Measurements from ENCODE around the gene PCBP2.
"Not testable (repeated sequence)": the region's sequence is repeated elsewhere in the genome, so short reads cannot be mapped to it uniquely, and the experiment has no call there.

PCBP2 gene

DNA sequence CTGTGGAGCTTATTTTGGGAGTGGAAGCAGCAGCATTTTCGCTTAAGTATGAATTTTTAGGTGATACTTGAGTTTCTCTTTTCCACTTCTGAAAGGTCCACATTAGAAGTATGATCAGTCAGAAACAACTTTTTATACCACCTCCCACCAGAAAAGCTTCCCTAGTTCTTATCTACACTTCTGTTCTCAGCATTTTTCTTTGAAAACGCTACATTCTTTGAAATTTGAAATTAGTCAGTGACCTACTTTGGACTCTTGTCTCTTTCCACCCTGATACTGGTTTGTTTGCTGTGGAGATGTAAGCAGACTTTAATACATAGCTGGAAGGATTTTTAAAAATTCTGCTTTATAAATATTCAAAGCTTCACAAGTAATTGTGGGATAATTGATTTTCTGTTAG, 22.2 kb downstream of the PCBP2 start:
- no peak for DNase-seq

DNA sequence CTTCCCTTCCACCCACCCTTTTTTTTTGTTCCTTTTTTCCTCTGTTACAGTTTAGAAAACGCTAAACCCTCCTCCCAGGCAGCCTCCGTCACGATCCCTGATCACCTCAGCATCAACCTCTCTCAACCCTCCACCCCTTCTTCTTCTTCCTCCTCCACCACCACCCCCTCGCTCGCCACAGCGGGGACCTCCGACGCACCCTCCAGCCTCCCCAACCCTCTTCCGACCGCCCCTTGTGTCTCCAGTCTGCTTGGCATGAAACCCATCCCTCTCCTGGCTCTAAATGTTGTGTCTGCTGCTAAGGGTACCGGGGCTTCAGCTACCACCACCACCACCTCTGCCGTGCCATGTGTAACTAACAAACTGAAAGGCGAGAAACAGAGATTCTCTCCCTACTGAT, 22.9 kb downstream of the PCBP2 start:
- no peak for DNase-seq

DNA sequence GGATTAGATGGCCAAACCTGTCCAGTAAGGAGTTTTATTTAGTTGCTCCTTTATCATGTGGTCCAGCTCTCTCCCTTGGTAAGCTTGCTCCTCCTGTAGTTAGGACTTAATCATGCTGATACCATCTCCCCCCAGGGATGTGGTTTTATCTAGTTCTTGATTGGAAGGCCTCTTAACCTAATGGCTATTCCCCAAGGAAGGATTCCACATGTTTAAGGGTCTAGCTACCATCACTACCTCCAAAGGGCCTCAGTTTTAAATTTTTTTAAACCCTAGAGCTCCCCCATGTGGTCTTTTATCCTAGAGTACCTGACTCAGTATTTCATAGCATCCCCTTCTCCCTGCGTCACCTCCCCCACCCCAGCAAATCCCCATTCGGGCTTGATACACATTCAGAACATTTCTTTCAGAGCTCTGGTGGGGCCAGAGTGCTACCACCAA, 24.9 kb downstream of the PCBP2 start:
- peak in 1 of 2 experiments; percentile 24 for DNase-seq

DNA sequence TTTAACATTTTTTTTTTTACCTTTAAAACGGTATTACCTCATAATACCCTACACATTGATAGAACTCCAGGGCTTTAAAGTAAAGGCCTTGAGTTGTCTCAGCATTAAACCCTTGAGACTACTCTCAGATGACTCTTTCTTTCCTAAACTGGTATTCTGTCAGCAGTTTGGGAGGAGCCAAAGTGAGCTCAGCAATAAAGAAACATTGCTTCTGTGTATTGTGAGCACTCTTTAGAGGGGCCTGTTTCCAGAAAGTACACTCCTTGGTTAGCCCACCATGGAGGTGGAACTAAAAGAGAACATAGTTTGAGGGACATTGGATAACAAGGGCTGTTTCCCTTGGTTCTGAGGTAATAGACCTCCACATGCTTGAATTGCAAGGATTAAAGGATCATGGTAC, 27.0 kb downstream of the PCBP2 start:
- no peak for DNase-seq

DNA sequence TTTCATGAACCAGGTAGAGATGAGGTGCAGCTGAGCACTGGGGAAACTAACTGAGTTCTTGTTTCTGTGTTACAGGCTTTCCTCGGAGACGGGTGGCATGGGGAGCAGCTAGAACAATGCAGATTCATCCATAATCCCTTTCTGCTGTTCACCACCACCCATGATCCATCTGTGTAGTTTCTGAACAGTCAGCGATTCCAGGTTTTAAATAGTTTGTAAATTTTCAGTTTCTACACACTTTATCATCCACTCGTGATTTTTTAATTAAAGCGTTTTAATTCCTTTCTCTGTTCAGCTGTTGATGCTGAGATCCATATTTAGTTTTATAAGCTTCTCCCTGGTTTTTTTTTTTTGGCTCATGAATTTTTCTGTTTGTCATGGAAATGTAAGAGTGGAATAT, 27.4 kb downstream of the PCBP2 start:
- no peak for DNase-seq

DNA sequence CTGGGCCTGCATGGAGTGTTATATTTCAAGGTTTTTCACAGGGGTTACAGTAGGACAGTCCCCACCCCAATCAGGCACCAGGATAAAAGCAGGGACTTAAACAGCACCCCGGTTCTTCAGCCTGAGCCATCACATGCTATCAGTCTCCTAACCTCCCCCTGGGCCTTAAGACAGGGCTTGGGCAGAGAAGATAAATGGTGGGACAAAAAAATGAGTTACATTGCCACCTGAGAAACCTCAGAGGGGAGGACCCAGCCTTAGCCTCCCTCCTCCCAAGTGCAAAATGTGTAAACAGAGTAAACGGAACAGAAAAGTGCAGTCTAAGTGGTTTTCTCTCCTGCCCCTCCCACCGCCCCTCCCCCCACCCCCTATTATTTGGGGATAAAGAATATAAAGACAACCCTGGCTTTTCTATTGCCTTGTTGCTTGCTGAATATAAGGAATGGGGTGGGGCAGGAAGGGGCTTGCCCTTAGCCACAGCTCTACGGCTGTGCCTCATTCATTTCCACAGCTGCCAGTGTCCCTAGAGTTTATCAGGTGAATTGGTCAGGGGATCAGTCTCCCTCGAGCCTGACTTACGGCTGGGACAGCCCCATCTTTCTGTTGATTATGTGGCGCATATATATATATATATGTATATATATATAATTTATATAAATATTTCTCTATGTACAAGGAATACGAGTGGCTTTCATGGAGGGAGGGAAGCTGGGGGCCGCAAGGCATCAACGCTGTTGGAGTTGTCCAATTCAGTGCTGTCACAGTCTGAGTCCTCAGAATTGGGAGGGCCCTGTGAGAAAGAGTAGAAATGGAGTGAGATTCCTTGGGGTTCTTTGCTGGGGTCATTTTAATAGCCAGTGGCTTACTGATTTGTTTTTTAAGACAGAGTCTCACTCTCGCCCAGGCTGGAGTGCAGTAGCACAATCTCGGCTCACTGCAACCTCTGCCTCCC, 28.9 kb downstream of the PCBP2 start:
- no peak for DNase-seq

DNA sequence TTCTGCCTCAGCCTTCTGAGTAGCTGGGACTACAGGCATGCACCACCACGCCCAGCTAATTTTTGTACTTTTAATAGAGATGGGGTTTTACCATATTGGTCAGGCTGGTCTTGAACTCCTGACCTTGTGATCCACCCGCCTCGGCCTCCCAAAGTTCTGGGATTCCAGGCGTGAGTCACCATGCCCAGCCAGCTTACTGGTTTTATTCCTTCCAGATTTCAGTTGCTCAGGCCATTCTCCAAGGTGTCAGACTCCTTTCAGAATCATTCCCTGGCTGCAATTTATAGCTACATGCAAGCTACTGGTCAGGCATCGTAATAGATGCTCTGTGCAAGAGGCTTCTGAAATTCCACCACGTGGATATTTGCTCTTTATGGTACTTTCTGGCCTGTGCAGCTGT, 29.6 kb downstream of the PCBP2 start:
- not testable (repeated sequence) for DNase-seq

DNA sequence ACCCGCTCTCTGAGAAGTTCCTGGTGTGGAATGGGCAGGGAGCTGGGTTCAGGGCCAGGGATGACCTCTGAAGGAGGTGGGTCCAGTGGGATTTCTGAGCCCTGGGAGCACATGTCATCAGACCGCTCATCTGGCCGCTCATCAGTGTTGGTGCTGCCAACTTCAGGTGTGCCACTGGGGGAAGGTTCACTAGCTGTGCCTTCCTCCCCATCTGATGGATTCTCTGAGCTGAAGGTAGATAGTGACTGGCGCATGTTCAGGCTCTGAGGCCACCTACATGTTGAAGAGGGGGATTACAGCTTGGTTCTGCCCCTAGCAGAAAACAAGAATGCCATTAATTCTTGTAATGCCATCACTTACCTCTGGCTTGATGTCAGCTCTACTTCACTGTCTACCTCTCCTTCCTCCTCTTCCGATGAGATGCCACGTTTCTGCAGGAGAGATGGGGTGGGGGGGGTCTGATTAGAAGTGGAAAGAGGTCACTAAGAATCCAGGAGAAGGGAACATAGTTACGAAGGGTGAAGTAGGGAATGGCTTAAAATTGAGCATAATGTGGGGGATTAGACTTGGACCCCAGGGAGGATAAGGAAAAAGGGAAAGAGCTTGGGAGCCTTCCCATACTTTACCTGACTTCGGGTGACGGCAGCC, 30.2 kb downstream of the PCBP2 start:
- peak; percentile 57 for DNase-seq

DNA sequence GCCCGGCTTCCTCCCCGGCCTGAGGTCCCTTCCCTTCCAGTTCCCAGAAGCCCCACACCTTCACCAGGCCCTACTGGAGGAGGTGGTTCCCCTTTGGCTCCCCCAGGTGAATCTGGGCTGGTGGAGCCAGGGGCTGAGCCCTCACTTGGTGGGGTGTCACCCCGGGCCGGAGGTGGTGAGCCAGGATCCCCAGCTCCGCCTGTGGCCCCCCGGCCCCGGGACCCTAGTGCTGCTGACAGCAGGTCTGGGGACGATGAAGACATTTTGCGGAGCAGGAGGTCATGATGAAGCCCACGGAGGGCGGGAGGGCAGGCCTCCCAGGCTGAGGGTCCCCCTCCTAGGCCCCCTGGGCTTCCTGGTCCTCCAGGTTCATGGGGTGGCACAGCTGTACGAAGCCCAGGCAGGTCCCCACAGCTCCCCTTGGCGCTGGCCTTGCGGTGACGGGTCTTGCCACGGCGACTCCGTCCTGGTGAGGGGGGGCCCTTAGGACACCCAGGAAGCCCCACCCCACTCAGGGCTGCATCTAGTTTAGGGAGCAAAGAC, 30.8 kb downstream of the PCBP2 start:
- peak; percentile 63 to 65 for DNase-seq

DNA sequence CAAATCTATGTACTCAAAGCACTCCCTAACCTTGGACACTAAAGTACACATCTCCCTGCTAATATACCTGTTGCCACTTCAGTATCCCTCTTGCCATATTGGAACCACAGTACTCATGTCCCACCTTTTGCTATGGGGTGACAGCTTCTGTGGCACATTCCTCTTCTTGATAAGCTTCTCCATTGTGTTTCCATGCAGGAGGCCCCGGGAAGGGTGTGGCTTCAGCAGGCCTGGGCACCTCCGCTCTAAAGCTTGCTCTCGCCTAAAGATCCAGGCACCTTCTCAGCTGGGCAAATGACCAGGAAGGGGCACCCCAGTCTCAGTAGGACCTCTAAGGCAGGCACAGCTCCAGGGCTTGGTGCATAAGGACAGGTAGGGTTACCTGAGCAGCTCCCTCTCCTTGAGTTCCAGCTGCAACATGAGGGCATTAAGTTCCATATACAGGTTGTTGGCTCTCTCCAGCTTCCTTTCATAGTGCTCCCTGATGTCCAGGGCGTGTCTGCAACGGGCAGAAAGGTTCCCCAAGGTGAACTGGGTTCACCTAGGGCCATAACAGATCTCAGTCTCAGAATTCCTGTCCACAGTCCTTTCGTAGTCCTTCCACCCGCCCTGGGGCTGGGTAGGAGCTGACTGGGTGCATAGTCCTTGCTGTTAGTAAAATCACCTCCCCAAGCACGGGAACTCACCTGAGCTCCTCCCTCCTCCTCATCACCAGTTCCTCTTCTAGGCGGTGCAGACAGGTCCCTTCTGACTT, 31.5 kb downstream of the PCBP2 start:
- peak; percentile 66 to 69 for DNase-seq

DNA sequence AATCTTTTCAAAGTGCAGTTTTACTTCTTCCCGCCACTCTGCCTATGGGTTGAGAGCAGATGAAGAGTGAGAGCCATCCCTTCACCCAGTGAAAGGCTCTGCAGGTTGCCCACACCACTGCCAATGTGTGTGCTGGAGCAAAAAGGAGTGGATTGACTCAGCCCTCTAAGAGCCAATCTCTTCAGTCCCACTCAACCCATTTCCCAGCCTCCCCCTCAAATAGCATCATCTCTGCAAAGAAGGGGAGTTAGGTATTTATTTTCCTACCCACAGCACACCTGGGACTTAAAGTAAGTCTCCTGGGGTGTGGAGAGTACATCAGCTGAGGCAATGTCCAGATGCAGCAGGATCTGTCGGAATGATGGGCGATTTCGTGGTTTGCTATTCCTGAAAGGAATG, 32.1 kb downstream of the PCBP2 start:
- no peak for DNase-seq

DNA sequence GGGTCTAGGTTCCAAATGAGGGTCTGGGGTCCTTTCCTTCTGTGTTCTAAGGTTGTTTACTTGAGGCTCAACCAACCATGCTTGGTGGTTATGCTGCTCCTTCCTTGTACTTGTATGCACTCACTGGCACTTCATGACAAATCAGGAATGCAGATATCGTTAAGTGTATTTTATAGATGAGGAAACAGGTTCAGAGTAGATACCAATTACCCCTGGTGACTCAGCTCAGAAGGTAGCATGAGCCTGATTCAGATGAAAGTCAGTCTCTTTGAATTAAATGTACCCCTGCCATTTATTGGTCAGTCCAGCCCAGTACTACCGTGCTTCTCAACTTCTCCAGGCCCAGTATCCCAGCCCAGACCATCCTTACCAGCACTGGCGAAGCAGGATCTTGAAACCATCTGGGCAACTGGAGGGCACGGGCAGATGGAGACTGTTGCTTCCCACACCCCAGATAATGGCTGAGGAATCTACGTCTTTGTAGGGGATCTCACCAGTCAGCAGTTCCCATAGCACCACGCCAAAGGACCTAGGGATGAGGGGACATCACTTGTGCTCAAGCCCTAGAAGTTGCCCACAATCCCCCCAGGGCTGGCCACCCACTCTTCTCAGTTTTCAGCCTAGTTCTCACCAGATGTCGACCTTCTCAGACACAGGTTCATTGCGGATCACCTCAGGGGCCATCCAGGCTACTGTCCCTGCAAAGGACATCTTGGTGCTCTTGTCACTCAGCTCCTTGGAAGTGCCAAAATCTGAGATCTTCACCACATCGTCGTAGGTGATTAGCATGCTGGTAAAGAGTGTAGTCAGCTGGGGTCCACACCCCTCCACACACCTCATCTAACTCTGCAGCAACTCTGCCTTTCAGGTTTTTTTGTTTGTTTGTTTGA, 33.0 kb downstream of the PCBP2 start:
- no peak for DNase-seq

DNA sequence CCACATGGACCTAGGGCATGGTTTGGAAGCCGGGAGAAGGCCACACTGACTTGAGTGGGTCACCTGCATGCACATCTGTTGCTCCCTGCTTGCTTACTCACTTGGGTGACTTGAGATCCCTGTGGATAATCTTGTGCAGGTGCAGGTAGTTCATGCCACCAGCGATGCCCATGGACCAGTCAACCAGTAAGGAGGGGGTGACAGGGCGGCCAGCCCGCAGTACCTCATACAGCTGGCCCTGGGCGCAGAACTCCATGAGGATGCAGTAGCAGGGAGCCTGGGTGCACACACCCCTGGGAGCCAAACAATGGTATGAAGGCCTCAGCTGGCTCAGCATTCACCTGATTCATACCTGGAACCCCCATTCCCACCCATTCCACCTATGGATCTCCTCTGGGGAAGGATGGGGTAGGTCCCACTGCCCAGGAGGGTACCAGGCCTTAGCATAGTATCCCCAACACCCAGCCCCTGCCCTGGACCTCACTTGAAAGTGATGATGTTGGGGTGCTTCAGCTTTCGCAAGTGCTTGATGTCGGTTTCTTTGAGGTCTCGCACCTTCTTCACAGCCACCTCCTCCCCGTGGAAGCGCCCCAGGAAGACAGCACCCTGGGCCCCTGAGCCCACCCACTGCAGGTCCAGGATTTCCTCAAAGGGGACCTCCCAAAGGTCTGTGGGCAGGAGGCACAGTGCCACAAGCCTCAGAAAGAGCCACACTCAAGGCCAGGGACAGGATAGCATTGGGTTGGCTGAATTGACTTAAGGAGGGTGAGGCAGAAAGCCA, 34.2 kb downstream of the PCBP2 start:
- no peak for DNase-seq

DNA sequence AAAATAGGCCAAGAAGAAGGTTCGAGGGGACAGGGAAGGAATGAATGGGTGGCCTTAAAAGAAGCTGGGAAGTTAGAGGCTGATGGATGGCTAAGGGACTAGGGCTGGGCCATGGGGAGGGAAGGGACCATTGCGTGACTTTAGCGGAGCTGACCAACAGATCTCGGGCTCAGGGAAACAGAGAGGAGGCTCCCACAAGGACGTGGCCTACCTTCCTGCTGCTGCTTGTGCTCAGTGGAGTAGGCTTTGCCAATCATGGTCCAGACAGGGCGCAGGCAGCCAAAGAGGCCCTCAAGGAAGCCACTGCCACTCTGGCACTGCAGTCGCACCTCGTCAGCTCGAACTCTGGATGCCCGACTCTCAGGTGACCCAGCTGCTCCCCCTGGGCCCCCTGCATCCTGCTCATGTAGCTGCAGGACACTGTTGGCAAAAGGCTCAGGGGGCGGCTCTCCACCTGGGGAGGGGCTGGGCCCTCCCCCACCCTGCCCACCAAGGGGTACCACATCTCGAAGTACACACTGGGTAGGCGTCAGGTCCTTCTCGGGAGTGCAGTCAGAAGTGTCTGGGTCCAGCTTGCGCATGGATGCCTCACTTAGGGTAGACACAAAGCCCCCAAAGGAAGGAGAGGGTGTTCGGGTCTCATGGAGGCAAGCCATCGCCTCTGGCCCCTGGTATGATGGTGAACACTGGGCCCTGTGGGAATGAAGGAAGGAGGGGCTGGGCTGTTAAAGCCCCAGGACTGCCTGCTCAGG, 35.0 kb downstream of the PCBP2 start:
- DNase-seq = no peak

DNA sequence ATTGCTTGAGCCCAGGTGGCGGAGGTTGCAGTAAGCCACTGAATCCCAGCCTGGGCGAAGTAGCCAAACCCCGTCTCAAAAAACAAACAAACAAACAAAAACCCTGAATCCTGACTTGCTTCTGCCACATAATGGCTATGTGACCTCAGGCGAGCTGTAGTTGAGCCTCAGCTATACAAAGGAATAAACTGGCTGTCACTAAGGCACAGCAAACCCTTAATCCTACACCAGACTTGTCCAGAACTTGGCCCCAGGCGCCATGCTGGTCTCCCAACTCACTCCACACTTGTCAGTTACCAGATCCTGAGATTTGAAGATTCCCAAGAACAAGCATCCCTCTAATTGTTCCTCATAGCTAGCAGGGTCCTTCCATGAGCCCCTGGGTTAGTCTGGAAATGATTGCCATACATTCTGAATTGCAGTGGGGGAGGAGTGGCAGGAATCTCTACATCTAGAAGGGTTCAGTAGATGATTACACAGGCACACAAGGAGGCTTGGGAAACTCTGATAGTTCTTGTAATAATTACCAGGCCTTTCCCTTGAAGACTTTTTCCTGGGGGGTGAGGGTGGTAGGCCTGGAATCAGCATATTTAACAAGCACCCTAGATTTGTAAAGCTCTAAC, 37.5 kb downstream of the PCBP2 start:
- DNase-seq = no peak

DNA sequence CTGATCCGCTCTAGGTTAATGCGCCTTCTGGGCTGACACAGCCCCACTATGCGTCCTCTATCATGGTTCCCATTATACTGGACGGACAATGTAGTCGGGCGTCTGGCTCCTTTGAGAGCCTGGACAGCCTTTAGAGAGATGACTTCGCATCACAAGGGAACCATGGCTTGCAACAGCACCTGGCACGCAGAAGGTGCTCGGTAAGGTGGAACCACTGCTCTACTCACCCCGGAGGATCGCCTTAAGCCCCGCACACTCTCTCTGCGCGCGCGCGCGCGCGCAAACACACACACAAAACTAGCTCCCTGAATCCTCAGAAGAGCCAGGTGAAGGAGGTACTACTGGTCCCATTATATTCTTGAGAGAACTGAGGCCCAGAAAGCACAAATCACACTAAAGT, 40.3 kb downstream of the PCBP2 start:
- DNase-seq = no peak

DNA sequence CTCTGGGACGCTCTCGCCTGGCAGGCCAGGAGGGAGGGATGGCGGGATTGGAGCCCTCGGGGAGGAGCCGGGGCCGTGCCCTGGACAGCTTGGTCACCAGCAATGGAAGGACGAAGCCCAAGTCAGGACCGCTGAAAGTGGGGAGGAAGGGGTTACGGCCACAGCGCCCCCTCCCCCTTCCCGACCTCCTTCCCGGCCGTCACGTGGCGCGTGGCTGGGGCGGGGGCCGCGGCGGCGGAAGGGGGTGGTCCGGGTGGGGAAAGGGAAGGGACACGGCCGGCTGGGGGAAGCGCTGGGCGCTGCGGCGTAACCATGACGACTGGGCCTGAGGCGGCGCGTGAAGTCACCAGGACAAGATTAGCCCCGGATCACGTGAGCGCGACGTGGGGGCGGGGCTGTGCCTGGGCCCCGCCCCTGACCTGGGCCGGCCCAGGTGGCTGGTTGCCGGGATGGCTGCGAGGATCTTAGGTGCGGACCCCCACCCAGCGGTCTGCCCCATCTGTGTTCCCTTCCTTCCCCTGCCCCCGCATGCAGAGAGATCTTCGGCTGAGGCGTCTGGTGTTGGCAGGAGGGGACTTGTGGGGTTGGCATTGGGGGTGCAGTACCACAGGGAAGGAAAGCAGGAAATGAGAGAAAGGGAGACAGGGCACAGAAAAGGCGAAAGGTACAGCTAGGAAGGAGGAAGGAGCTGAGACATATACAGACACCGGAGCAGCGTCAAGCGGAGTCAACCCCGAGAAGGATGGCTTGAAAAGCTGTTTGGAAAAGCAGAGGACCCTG, 41.1 kb downstream of the PCBP2 start:
- DNase-seq = peak; percentile 90 to 91

DNA sequence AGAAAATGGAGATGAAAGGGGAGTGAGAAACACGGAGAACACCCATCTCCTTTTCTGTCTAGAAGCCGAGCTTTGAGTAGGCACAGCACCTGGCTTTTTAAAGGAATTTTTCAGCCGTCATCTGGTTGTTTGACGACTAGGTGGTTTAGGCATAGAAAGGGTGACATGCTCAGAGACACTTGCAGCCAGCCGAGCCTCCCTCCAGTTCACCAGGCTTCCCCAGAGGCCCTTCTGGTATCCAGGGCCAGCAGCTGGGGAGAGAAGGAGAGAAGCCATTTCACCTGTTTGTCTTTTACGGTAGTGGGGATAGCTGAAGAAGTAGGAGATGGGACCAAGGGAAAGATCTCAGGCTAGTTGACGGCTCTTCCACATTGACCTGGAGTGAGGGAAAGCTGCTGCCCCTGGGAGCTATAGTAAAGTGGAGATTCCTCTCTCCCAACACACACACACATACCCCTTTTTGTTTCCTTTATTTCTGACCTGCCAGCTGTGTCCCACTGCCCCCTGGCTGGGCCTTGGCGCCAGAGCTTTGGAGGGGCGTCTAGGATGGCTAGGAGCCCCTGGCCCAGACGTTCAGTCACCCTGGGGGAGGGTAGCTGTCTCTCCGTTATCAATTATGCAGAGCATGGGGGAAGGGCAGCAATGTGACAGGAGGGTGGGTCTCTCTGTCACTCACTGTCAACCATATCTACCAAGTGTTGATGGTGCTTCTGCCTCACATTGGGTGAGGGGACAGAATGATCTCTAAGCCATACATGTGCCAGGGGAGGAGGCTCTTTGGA, 41.9 kb downstream of the PCBP2 start:
- DNase-seq = no peak

Data from activated T-cell treated with anti-CD3 and anti-CD28 coated beads, Interleukin-2, amount 50 U/mL, for 48 hours (primary cell).